Heart left ventricle (tissue), 16 donors: Measurements from ENCODE around the gene EHMT1. TPM values are rescaled to one million over a fixed set of nuclear protein-coding genes. Genes with fewer than 3 reads are reported as not detected.
A peak's percentile ranks its signal among the peaks of the same experiment; 100 is the strongest.

Source experiments
- ATAC-seq, 4 donors: fragments of 200-7000 bp; cut with Tn5 transposase; one replicate each; pipeline ENCODE4 v1.9.1; 2020 to 2022; ENCODE audit warnings: moderate library complexity in 4 of 4, mild to moderate bottlenecking in 3 of 4, moderate number of reproducible peaks in 1 of 4
- DNase-seq, 5 donors: peaks; one replicate each; pipeline ENCODE4 v3.0.0-alpha.2; 2020
- H3K27ac ChIP-seq, 12 donors: fragments of 200-600 bp; sonication (generic) in 4 of 12; one replicate each; pipeline versions ENCODE4 v1.5.0 to v1.8.0; 2016 to 2022; ENCODE audit warnings: mild to moderate bottlenecking in 2 of 12
- H3K27me3 ChIP-seq, 9 donors: fragments of 200-600 bp; sonication (generic) in 2 of 9; one replicate each; pipeline versions ENCODE4 v1.5.1 to v1.8.0; 2016 to 2022; ENCODE audit warnings: mild to moderate bottlenecking in 3 of 9
- H3K36me3 ChIP-seq, 9 donors: fragments of 200-600 bp; sonication (generic) in 2 of 9; one replicate each; pipeline versions ENCODE4 v1.5.0 to v1.8.0; 2018 to 2022; ENCODE audit warnings: mild to moderate bottlenecking in 2 of 9
- H3K4me1 ChIP-seq, 12 donors: fragments of 200-600 bp; sonication (generic) in 4 of 12; one replicate each; pipeline versions ENCODE4 v1.5.0 to v1.8.0; 2016 to 2022; ENCODE audit warnings: mild to moderate bottlenecking in 3 of 12
- H3K4me3 ChIP-seq, 12 donors: fragments of 200-600 bp; sonication (generic) in 4 of 12; one replicate each; pipeline versions ENCODE4 v1.5.0 to v1.8.0; 2017 to 2022; ENCODE audit warnings: mild to moderate bottlenecking in 9 of 12, moderate library complexity in 4 of 12
- H3K9me3 ChIP-seq, 12 donors: fragments of 200-600 bp; sonication (generic) in 4 of 12; one replicate each; pipeline versions ENCODE4 v1.5.0 to v1.8.0; 2016 to 2022; ENCODE audit warnings: mild to moderate bottlenecking in 1 of 12
- CTCF ChIP-seq, 12 donors: fragments of 200-600 bp; sonication (generic) in 4 of 12; IDR thresholded peaks; one replicate each; pipeline versions ENCODE4 v1.5.0 to v1.8.0; 2018 to 2022; ENCODE audit warnings: antibody characterized with exemption in 12 of 12, mild to moderate bottlenecking in 5 of 12
- POLR2A ChIP-seq, 2 donors: fragments of 450-650 bp; IDR thresholded peaks; one replicate each; pipeline ENCODE4 v1.6.1; 2017; ENCODE audit warnings: antibody characterized with exemption in 2 of 2, mild to moderate bottlenecking in 2 of 2, moderate library complexity in 2 of 2
- WGBS, 4 donors: extraction: QIAGEN DNeasy Blood & Tissue Kit in 2 of 4; methylation state at CpG; one replicate each; pipeline versions ENCODE4 v1.1.5 to v1.1.7; 2013 to 2018; 5-methylcytosine and 5-hydroxymethylcytosine counted together
- intact Hi-C, 10 donors: fragments of 100-400 bp; cut with DNase I; formaldehyde crosslinking; loops; one replicate each; pipeline versions ENCODE4 v1.11.1 to v1.14.2; 2022
- polyA plus RNA-seq, 2 donors: library from polyadenylated mRNA; stranded (reverse); fragments of 200-250 nt; gene quantifications; one replicate each; pipeline ENCODE4 v1.2.3, GENCODE V29; 2013
- total RNA-seq, 9 donors: library from RNA; depleted of rRNA in 2 of 9; stranded (reverse); fragments of >200 nt in 2 of 9; fragmentation: NEBNext Ultra II Directional in 3 of 9; extraction: Animal tissue kit (Norgen Biotek cat#: 25700) in 3 of 9; gene quantifications; one replicate each; pipeline versions ENCODE4 v1.1.0 to v1.2.4, GENCODE V29; 2016 to 2023
- donor health status: ischemic (EF 13 %, LVEDD 7.1; RV severe dilation, severe dysfunction).
- donor health status: healthy with polysubstance abuse.
- donor health status: DM: no; HTN: yes; CAD: no.
- donor health status: DM: no; HTN: no; CAD: no.
- donor health status: ischemic (EF 25% LVEDD 6.9; RV normal size, moderate dysfunction).
- donor health status: ischemic (EF 25% LVEDD 5.7; RV mildly dilated, moderate dysfunction).
- donor health status: healthy.
- donor health status: DM: yes; HTN: yes; CAD: no.
- donor health status: ischemic (EF 35%, LVEDD 5.7; RV mildly dilated, moderate dysfunction).
- donor health status: nonischemic (EF 11% LVEDD 7.7; RV severe dilation, severe dysfunction).
- donor health status: DM: yes; HTN: yes; CAD: no.
- donor health status: PGD.
- donor health status: ischemic (EF 29% LVEDD 5.4; RV normal size, mild dysfunction).
- donor health status: nonischemic (EF 23%, LVEDD 6.1; RV moderate dilation, normal function).

The EHMT1 gene
- total and polyA plus RNA-seq, 11 donors = 24.5 to 55.9 (median 28.9) TPM

GRCh38 chr9:137605121-137606004 lies 13.4 kb upstream of the EHMT1 start, which contains the start of gene ARRDC1:
Gene ARRDC1 (plus strand): TSS chr9:137605686. CDS start chr9:137605718, 32 bp downstream.
- intact Hi-C loops = loop anchor here in 2 of 10 donors (1.0 kb wide), 2 partner anchors 13 to 27 kb away; partner anchors contain the start of gene DPH7 (in 1 of the 2)
- H3K4me3 ChIP-seq = peak within 1 kb of the TSS; percentile 61 to 91 (median 81)
- DNase-seq = peak; percentile 93 to 96 (median 95)

GRCh38 chr9:137606005-137606621 lies 12.7 kb upstream of the EHMT1 start:
- no peaks in the 10 kb centered on the region for H3K27me3 ChIP-seq
- H3K4me3 ChIP-seq = peak overlapping the region; percentile 61 to 91 (median 80)
- peak in 1 of 4 donors; percentile 6 for ATAC-seq
- TF ChIP-seq CTCF (IDR thresholded peaks at IDR 0.05) (no peak), POLR2A (IDR thresholded peaks at IDR 0.05) (no peak)
- WGBS, 4 donors = 4 to 13% (median 6%) methylated on average over 16 to 57 of the region's 57 CpGs
- peak in 4 of 5 donors; percentile 40 to 76 (median 52) for DNase-seq
- no peaks in the 10 kb centered on the region for H3K9me3 ChIP-seq
- peaks cover 7 to 53% (median 24%) of the 10 kb centered on the region in 12 donors for H3K4me1 ChIP-seq
- peak overlapping the region; percentile 74 to 94 (median 90) for H3K27ac ChIP-seq
- intact Hi-C loops = no loop called here
- no peaks in the 10 kb centered on the region for H3K36me3 ChIP-seq

More at GRCh38 chr9:137605121-137606004, 13.4 kb upstream of the EHMT1 start, which contains the start of gene ARRDC1:
- WGBS, 4 donors = 0 to 1% (median 1%) methylated on average over 31 to 111 of the region's 111 CpGs
- TF ChIP-seq CTCF (IDR thresholded peaks at IDR 0.05) = no peak
- peak in 1 of 2 donors; percentile 79 for TF ChIP-seq POLR2A (IDR thresholded peaks at IDR 0.05)
- Histone ChIP-seq H3K27ac (peak within 1 kb of the TSS; percentile 74 to 94 (median 90)), H3K4me1 (peaks cover 7 to 52% (median 23%) of the 10 kb centered on the region in 12 donors), H3K36me3 (no peaks in the 10 kb centered on the region), H3K27me3 (no peaks in the 10 kb centered on the region), H3K9me3 (no peaks in the 10 kb centered on the region)
- peak; percentile 81 to 90 (median 87) for ATAC-seq

GRCh38 chr9:137606734-137607138 lies 12.1 kb upstream of the EHMT1 start:
- TF ChIP-seq POLR2A (IDR thresholded peaks at IDR 0.05) (no peak), CTCF (IDR thresholded peaks at IDR 0.05) (no peak)
- H3K27me3 ChIP-seq = no peaks in the 10 kb centered on the region
- no peaks in the 10 kb centered on the region for H3K9me3 ChIP-seq
- peak in 2 of 4 donors; percentile 2 to 5 for ATAC-seq
- no peaks in the 10 kb centered on the region for H3K36me3 ChIP-seq
- peaks cover 7 to 59% (median 29%) of the 10 kb centered on the region in 12 donors for H3K4me1 ChIP-seq
- intact Hi-C loops = no loop called here
- peak in 1 of 5 donors; percentile 72 for DNase-seq
- peak overlapping the region in 9 of 12 donors; percentile 81 to 94 (median 90) for H3K27ac ChIP-seq
- 26 to 37% (median 31%) methylated on average over 10 to 13 of the region's 13 CpGs for WGBS, 4 donors
- peak overlapping the region in 11 of 12 donors; percentile 61 to 91 (median 80) for H3K4me3 ChIP-seq
